Mesenchymal stem cell (in vitro differentiated cells and primary cell): ENCODE results near the gene CRYBG1.

ENCODE experiments used
- DNase-seq: peaks from one replicate; pipeline ENCODE4 v3.0.0-alpha.2; 2013
- H2AFZ ChIP-seq: one replicate; pipeline ENCODE4 v1.6.1; 2013; ENCODE audit warnings: low read depth, mild to moderate bottlenecking, control low read depth, inconsistent platforms, low read length, moderate library complexity
- H2AK5ac ChIP-seq: 2 replicates; pipeline ENCODE4 v1.6.1; 2013; ENCODE audit warnings: low read length, moderate library complexity, mild to moderate bottlenecking, inconsistent platforms; ENCODE audit not compliant: severe bottlenecking
- H2BK120ac ChIP-seq: one replicate; pipeline ENCODE4 v1.6.1; 2013; ENCODE audit warnings: low read depth, mild to moderate bottlenecking, inconsistent platforms, low read length, moderate library complexity
- H2BK12ac ChIP-seq, 2 experiments: one replicate each; pipeline ENCODE4 v1.6.1; 2013; ENCODE audit warnings: inconsistent platforms in 2 of 2, low read length in 2 of 2, mild to moderate bottlenecking in 2 of 2, moderate library complexity in 2 of 2, control low read depth in 1 of 2
- H2BK15ac ChIP-seq: one replicate; pipeline ENCODE4 v1.6.1; 2013; ENCODE audit warnings: mild to moderate bottlenecking, low read depth, inconsistent platforms; ENCODE audit not compliant: poor library complexity, severe bottlenecking
- H2BK5ac ChIP-seq: 2 replicates; pipeline ENCODE4 v1.6.1; 2013; ENCODE audit warnings: low read depth, mild to moderate bottlenecking, low read length, control low read depth, inconsistent platforms; ENCODE audit not compliant: poor library complexity, severe bottlenecking
- H3K14ac ChIP-seq, 2 experiments: one replicate each; pipeline ENCODE4 v1.6.1; 2013; ENCODE audit warnings: inconsistent platforms in 2 of 2, low read length in 2 of 2, control low read depth in 1 of 2, mild to moderate bottlenecking in 1 of 2, moderate library complexity in 1 of 2
- H3K18ac ChIP-seq, 2 experiments: one replicate each; pipeline ENCODE4 v1.6.1; 2013; ENCODE audit warnings: inconsistent platforms in 2 of 2, low read length in 2 of 2, control low read depth in 1 of 2, low read depth in 1 of 2, mild to moderate bottlenecking in 1 of 2
- H3K23ac ChIP-seq, 2 experiments: one replicate each; pipeline ENCODE4 v1.6.1; 2013; ENCODE audit warnings: inconsistent platforms in 2 of 2, low read length in 2 of 2, mild to moderate bottlenecking in 2 of 2, moderate library complexity in 2 of 2, control low read depth in 1 of 2
- H3K27ac ChIP-seq: 2 replicates; pipeline ENCODE4 v1.5.1; 2013; ENCODE audit warnings: mild to moderate bottlenecking, moderate library complexity, low read length, control low read depth, inconsistent platforms; ENCODE audit not compliant: poor library complexity, severe bottlenecking
- H3K27me3 ChIP-seq, 2 experiments: 2 replicates each; pipeline versions ENCODE4 v1.6.1 to v1.7.0; 2013; ENCODE audit warnings: low read length in 2 of 2, mild to moderate bottlenecking in 2 of 2, moderate library complexity in 2 of 2, control low read depth in 1 of 2, inconsistent platforms in 1 of 2; ENCODE audit not compliant: control insufficient read depth in 1 of 2, insufficient read depth in 1 of 2
- H3K36me3 ChIP-seq, 2 experiments: 2 replicates each; pipeline versions ENCODE4 v1.6.1 to v1.7.0; 2013; ENCODE audit warnings: low read length in 2 of 2, control low read depth in 1 of 2, inconsistent platforms in 1 of 2, low read depth in 1 of 2, mild to moderate bottlenecking in 1 of 2; ENCODE audit not compliant: insufficient read depth in 2 of 2, control insufficient read depth in 1 of 2
- H3K4ac ChIP-seq, 2 experiments: one replicate each; pipeline ENCODE4 v1.6.1; 2013; ENCODE audit warnings: inconsistent platforms in 2 of 2, low read length in 2 of 2, mild to moderate bottlenecking in 2 of 2, moderate library complexity in 2 of 2, control low read depth in 1 of 2, low read depth in 1 of 2
- H3K4me1 ChIP-seq: 2 replicates; pipeline ENCODE4 v1.6.1; 2013; ENCODE audit warnings: low read depth, low read length, control low read depth; ENCODE audit not compliant: control insufficient read depth, insufficient read depth
- H3K4me2 ChIP-seq: 2 replicates; pipeline ENCODE4 v1.6.1; 2013; ENCODE audit warnings: low read length, mild to moderate bottlenecking, inconsistent platforms; ENCODE audit not compliant: poor library complexity, severe bottlenecking
- H3K4me3 ChIP-seq, 2 experiments: 2 replicates each; pipeline versions ENCODE4 v1.5.1 to v1.7.0; 2013; ENCODE audit warnings: low read length in 2 of 2, mild to moderate bottlenecking in 2 of 2, control low read depth in 1 of 2, low read depth in 1 of 2; ENCODE audit not compliant: insufficient read depth in 1 of 2
- H3K79me1 ChIP-seq: replicated peaks from 2 replicates; pipeline ENCODE4 v1.6.1; 2013; ENCODE audit warnings: mild to moderate bottlenecking, control low read depth, low read length, inconsistent platforms; ENCODE audit not compliant: poor library complexity, severe bottlenecking
- H3K9ac ChIP-seq: 2 replicates; pipeline ENCODE4 v1.7.0; 2013; ENCODE audit warnings: mild to moderate bottlenecking, low read length, moderate library complexity
- H3K9me3 ChIP-seq: 2 replicates; pipeline ENCODE4 v1.7.0; 2013; ENCODE audit warnings: mild to moderate bottlenecking, low read length; ENCODE audit not compliant: control insufficient read depth
- H4K8ac ChIP-seq: one replicate; pipeline ENCODE4 v1.6.1; 2013; ENCODE audit warnings: inconsistent platforms, mild to moderate bottlenecking, low read length, moderate library complexity
- H4K91ac ChIP-seq: one replicate; pipeline ENCODE4 v1.6.1; 2013; ENCODE audit warnings: mild to moderate bottlenecking, low read length, inconsistent platforms
- WGBS: methylation state at CpG from one replicate; pipeline ENCODE4 v1.1.7; 2013; ENCODE audit warnings: mixed read lengths; 5-methylcytosine and 5-hydroxymethylcytosine counted together

The CRYBG1 gene

GRCh38 chr6:106530502-106530901, 170.0 kb downstream of the CRYBG1 start:
- Histone ChIP-seq H3K4me1 (peaks cover 2% of the 10 kb centered on the region), H4K91ac (no peak overlapping the region), H2BK120ac (no peak overlapping the region), H3K9me3 (no peaks in the 10 kb centered on the region), H2AFZ (no peak overlapping the region), H3K79me1 (no peaks in the 10 kb centered on the region), H2AK5ac (no peak overlapping the region), H3K18ac (no peak overlapping the region), H2BK15ac (no peak overlapping the region), H2BK12ac (no peak overlapping the region), H3K4me3 (no peak overlapping the region), H3K4ac (no peak overlapping the region), H3K4me2 (no peak overlapping the region), H2BK5ac (no peak overlapping the region), H3K14ac (no peak overlapping the region), H3K9ac (peak overlapping the region; percentile 57), H4K8ac (no peak overlapping the region), H3K23ac (no peak overlapping the region), H3K27me3 (no peaks in the 10 kb centered on the region), H3K36me3 (peaks cover 0 to 56% of the 10 kb centered on the region in 2 experiments), H3K27ac (no peak overlapping the region)
- 84% methylated on average over 1 of the region's 1 CpG for WGBS
- no peak for DNase-seq

DNA sequence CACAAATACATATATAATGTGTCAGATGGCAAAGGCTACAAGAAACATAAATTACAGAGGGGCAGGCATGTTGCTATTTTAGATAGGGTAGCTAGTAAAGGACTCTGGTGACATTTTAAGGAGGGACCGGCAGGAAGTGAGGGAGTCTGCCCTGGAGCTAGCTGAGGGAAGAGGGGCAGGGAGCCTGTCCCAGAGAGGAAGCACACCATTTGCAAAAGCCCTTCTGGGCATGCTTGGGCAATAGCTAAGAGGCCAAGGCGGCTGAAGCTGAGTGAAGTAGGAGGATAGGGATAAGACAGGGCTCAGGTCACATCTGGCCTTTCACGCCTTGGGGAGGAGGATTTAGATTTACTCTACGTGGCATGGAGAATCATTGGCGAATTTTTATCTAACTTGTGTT, 172.5 kb downstream of the CRYBG1 start:
- Histone ChIP-seq H3K4me3 (no peak overlapping the region), H3K36me3 (peaks cover 0 to 74% of the 10 kb centered on the region in 2 experiments), H3K27ac (no peak overlapping the region), H3K9me3 (no peaks in the 10 kb centered on the region), H3K4ac (no peak overlapping the region), H3K14ac (no peak overlapping the region), H2BK120ac (no peak overlapping the region), H2BK12ac (no peak overlapping the region), H3K9ac (no peak overlapping the region), H2AK5ac (no peak overlapping the region), H3K27me3 (no peaks in the 10 kb centered on the region), H4K8ac (no peak overlapping the region), H3K4me2 (no peak overlapping the region), H3K18ac (no peak overlapping the region), H3K4me1 (peaks cover 2% of the 10 kb centered on the region), H2AFZ (no peak overlapping the region), H3K23ac (no peak overlapping the region), H2BK5ac (no peak overlapping the region), H4K91ac (no peak overlapping the region), H2BK15ac (no peak overlapping the region), H3K79me1 (no peaks in the 10 kb centered on the region)
- WGBS: 42% methylated on average over 4 of the region's 5 CpGs
- no peak for DNase-seq

DNA sequence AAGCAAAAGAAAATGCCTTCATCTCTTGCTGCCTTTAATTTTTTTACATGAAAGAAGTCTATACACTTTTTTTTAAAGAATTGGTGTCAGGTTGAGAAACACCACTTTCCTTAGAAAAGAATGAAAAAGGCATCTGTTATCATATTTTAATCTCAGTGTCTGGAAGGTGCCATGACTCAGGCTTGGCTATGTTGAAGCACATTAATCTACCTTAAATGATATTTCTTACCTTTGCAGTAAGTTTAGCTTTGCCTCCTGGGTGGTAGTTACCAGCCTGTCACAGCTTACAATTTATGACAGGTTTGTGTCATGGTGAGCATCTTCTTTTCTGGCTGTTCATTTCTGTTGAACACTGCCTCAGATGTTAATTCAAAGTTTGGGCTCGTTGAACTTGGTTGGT, 173.5 kb downstream of the CRYBG1 start:
- H3K18ac ChIP-seq: no peak overlapping the region
- H3K14ac ChIP-seq: no peak overlapping the region
- 0% methylated on average over 1 of the region's 1 CpG for whole genome bisulfite sequencing
- no peaks in the 10 kb centered on the region for H3K27me3 ChIP-seq
- H2BK12ac ChIP-seq: no peak overlapping the region
- no peak overlapping the region for H3K23ac ChIP-seq
- no peak for DNase-seq
- no peak overlapping the region for H2AFZ ChIP-seq
- H3K9me3 ChIP-seq: no peaks in the 10 kb centered on the region
- H3K4me3 ChIP-seq: no peak overlapping the region
- H3K4ac ChIP-seq: no peak overlapping the region
- peaks cover under 1% of the 10 kb centered on the region for H3K4me1 ChIP-seq
- H3K27ac ChIP-seq: no peak overlapping the region
- no peak overlapping the region for H2BK5ac ChIP-seq
- peaks cover 0 to 75% of the 10 kb centered on the region in 2 experiments for H3K36me3 ChIP-seq
- no peaks in the 10 kb centered on the region for H3K79me1 ChIP-seq
- no peak overlapping the region for H2AK5ac ChIP-seq
- H4K91ac ChIP-seq: no peak overlapping the region
- no peak overlapping the region for H2BK15ac ChIP-seq
- H3K4me2 ChIP-seq: no peak overlapping the region
- no peak overlapping the region for H3K9ac ChIP-seq
- no peak overlapping the region for H2BK120ac ChIP-seq
- no peak overlapping the region for H4K8ac ChIP-seq

DNA sequence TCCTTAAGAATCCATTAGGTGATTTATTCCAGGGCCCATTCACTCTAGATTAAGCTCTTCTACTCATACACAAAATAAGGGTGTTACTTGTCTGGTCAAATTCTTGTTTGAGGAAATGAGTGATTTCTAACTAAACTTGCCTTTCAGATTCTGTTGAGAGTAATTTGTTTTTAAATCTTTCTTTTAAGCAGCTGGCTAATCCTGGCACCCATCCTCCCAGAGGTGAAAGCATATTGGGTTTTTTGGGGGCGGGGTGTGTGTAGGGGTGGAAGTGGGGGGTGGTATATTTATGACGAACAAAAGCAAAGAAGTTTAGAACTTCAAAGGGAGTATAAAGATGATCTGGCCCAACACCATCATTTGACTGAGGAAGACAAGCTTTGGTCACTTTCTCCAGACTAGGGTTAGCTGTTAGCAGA, 174.1 kb downstream of the CRYBG1 start:
- 50% methylated on average over 2 of the region's 2 CpGs for WGBS
- no peak overlapping the region for H2BK120ac ChIP-seq
- H4K8ac ChIP-seq: no peak overlapping the region
- H3K4me1 ChIP-seq: no peaks in the 10 kb centered on the region
- H3K27me3 ChIP-seq: no peaks in the 10 kb centered on the region
- H3K36me3 ChIP-seq: peaks cover 0 to 70% of the 10 kb centered on the region in 2 experiments
- H3K79me1 ChIP-seq: no peaks in the 10 kb centered on the region
- H3K4ac ChIP-seq: no peak overlapping the region
- no peak overlapping the region for H3K23ac ChIP-seq
- H2AFZ ChIP-seq: no peak overlapping the region
- H2BK5ac ChIP-seq: no peak overlapping the region
- H2AK5ac ChIP-seq: no peak overlapping the region
- no peak for DNase-seq
- H3K9me3 ChIP-seq: no peaks in the 10 kb centered on the region
- H2BK12ac ChIP-seq: no peak overlapping the region
- no peak overlapping the region for H3K18ac ChIP-seq
- no peak overlapping the region for H3K4me2 ChIP-seq
- H3K4me3 ChIP-seq: no peak overlapping the region
- no peak overlapping the region for H4K91ac ChIP-seq
- no peak overlapping the region for H3K14ac ChIP-seq
- no peak overlapping the region for H3K27ac ChIP-seq
- H3K9ac ChIP-seq: no peak overlapping the region
- H2BK15ac ChIP-seq: no peak overlapping the region
